H1 (cell line): ENCODE measurements around the gene FPR2. TPM values are rescaled to one million over a fixed set of nuclear protein-coding genes. Genes with fewer than 3 reads are reported as not detected.
"Not testable (repeated sequence)": the region's sequence is repeated elsewhere in the genome, so short reads cannot be mapped to it uniquely, and the experiment has no call there.

ENCODE experiments used
- CTCF ChIA-PET: fragments of 300-600 bp; sonication (Branson Sonifier 250); formaldehyde crosslinking; loops from one replicate; lab custom pipeline; 2021; ENCODE audit not compliant: partially characterized antibody; lab: Charles Lee
- POLR2A ChIA-PET: fragments of 300-600 bp; sonication (Branson Sonifier 250); formaldehyde crosslinking; loops from one replicate; lab custom pipeline; 2021; ENCODE audit warnings: inconsistent platforms; ENCODE audit not compliant: partially characterized antibody; lab: Charles Lee
- DNase-seq, 2 experiments: peaks; one replicate each; pipeline versions ENCODE4 v3.0.0 to v3.0.0-alpha.2; 2010 to 2022; ENCODE audit warnings: low spot score in 2 of 2, low read depth in 1 of 2, mixed read lengths in 1 of 2
- FAIRE-seq: peaks from 2 replicates; lab custom pipeline; 2011; peaks lifted over from hg19 to GRCh38; lab: Jason Lieb, UNC
- H2AFZ ChIP-seq: 2 replicates; pipeline ENCODE4 v1.8.1; 2012; ENCODE audit warnings: low read length, inconsistent platforms
- H2AK5ac ChIP-seq: 2 replicates; pipeline ENCODE4 v1.6.1; 2013; ENCODE audit warnings: low read depth, low read length
- H2BK120ac ChIP-seq: replicated peaks from 2 replicates; pipeline ENCODE3; 2013; ENCODE audit warnings: low read depth, low read length, inconsistent platforms
- H2BK12ac ChIP-seq: 2 replicates; pipeline ENCODE4 v1.6.1; 2013; ENCODE audit warnings: low read depth, low read length
- H2BK15ac ChIP-seq: 2 replicates; pipeline ENCODE4 v1.6.1; 2013; ENCODE audit warnings: low read length
- H2BK20ac ChIP-seq: 2 replicates; pipeline ENCODE4 v1.6.1; 2013; ENCODE audit warnings: low read length
- H2BK5ac ChIP-seq: 2 replicates; pipeline ENCODE4 v1.6.1; 2013; ENCODE audit warnings: low read depth, low read length
- H3K14ac ChIP-seq: 2 replicates; pipeline ENCODE4 v1.6.1; 2013; ENCODE audit warnings: inconsistent platforms; ENCODE audit not compliant: insufficient read length
- H3K18ac ChIP-seq: 2 replicates; pipeline ENCODE4 v1.6.1; 2013; ENCODE audit warnings: low read length; ENCODE audit errors: extremely low read depth
- H3K23ac ChIP-seq: 2 replicates; pipeline ENCODE4 v1.6.1; 2013; ENCODE audit warnings: inconsistent platforms; ENCODE audit not compliant: insufficient read length
- H3K23me2 ChIP-seq: 2 replicates; pipeline ENCODE4 v1.6.1; 2013; ENCODE audit warnings: low read depth, low read length
- H3K27ac ChIP-seq: 2 replicates; pipeline ENCODE4 v1.6.1; 2011; ENCODE audit warnings: low read depth, low read length, inconsistent platforms
- H3K27me3 ChIP-seq, 4 experiments: replicated peaks in 1 of 4; 1 replicate in 1 of 4; 2 replicates in 3 of 4; pipeline versions ENCODE4 v1.6.1 to v1.8.1; 2011 to 2013; ENCODE audit warnings: low read length in 3 of 4, mild to moderate bottlenecking in 3 of 4, inconsistent platforms in 2 of 4, mixed read lengths in 2 of 4, moderate library complexity in 1 of 4; ENCODE audit not compliant: control insufficient read depth in 3 of 4, insufficient read depth in 3 of 4; ENCODE audit errors: extremely low read depth in 1 of 4
- H3K36me3 ChIP-seq, 4 experiments: 2 replicates each; pipeline versions ENCODE4 v1.6.1 to v1.8.1; 2011 to 2013; ENCODE audit warnings: mild to moderate bottlenecking in 4 of 4, low read length in 3 of 4, moderate library complexity in 2 of 4, control low read depth in 1 of 4, inconsistent platforms in 1 of 4; ENCODE audit not compliant: insufficient read depth in 4 of 4, control insufficient read depth in 2 of 4
- H3K4ac ChIP-seq: replicated peaks from 2 replicates; pipeline ENCODE3; 2013; ENCODE audit warnings: low read length, low read depth, mixed read lengths, inconsistent platforms; ENCODE audit not compliant: insufficient read length
- H3K4me1 ChIP-seq, 4 experiments: replicated peaks in 1 of 4; 1 replicate in 1 of 4; 2 replicates in 3 of 4; pipeline versions ENCODE4 v1.6.1 to v1.8.1; 2011 to 2013; ENCODE audit warnings: low read length in 3 of 4, inconsistent platforms in 2 of 4, mixed read lengths in 1 of 4; ENCODE audit not compliant: insufficient read depth in 4 of 4, control insufficient read depth in 3 of 4
- H3K4me2 ChIP-seq, 2 experiments: 2 replicates each; pipeline versions ENCODE4 v1.6.1 to v1.8.1; 2011 to 2013; ENCODE audit warnings: low read depth in 2 of 2, low read length in 2 of 2, control low read depth in 1 of 2, inconsistent platforms in 1 of 2, mild to moderate bottlenecking in 1 of 2; ENCODE audit not compliant: insufficient read depth in 1 of 2
- H3K4me3 ChIP-seq, 4 experiments: fragments of 200-600, 300-600 bp in 1 of 4; sonication (generic), shearing (Covaris generic), sonication (Bioruptor Twin) in 1 of 4; 2 replicates each; pipeline versions ENCODE4 v1.5.1 to v1.8.1; 2011 to 2016; ENCODE audit warnings: low read length in 4 of 4, low read depth in 3 of 4, control low read depth in 2 of 4, inconsistent platforms in 2 of 4, mild to moderate bottlenecking in 2 of 4, mixed read lengths in 1 of 4, moderate library complexity in 1 of 4; ENCODE audit not compliant: insufficient read depth in 2 of 4; ENCODE audit errors: extremely low read depth in 1 of 4
- H3K56ac ChIP-seq: replicated peaks from 2 replicates; pipeline ENCODE3; 2013; ENCODE audit warnings: low read depth, mild to moderate bottlenecking, mixed read lengths, low read length, inconsistent platforms; ENCODE audit not compliant: insufficient read length
- H3K79me1 ChIP-seq: 2 replicates; pipeline ENCODE4 v1.6.1; 2013; ENCODE audit warnings: low read depth, low read length, control low read depth
- H3K79me2 ChIP-seq, 2 experiments: 2 replicates each; pipeline versions ENCODE4 v1.6.1 to v1.8.1; 2012 to 2013; ENCODE audit warnings: low read length in 2 of 2, mild to moderate bottlenecking in 2 of 2, inconsistent platforms in 1 of 2; ENCODE audit not compliant: insufficient read depth in 2 of 2, control insufficient read depth in 1 of 2
- H3K9ac ChIP-seq, 4 experiments: replicated peaks in 1 of 4; 1 replicate in 1 of 4; 2 replicates in 3 of 4; pipeline versions ENCODE4 v1.6.1 to v1.8.1; 2011 to 2013; ENCODE audit warnings: low read depth in 3 of 4, low read length in 3 of 4, control low read depth in 2 of 4, mild to moderate bottlenecking in 2 of 4, moderate library complexity in 2 of 4, inconsistent platforms in 1 of 4; ENCODE audit errors: extremely low read depth in 1 of 4
- H3K9me3 ChIP-seq, 2 experiments: 2 replicates each; pipeline versions ENCODE4 v1.6.1 to v1.8.1; 2012 to 2013; ENCODE audit warnings: mild to moderate bottlenecking in 2 of 2, moderate library complexity in 2 of 2, control low read depth in 1 of 2, inconsistent platforms in 1 of 2, low read depth in 1 of 2, low read length in 1 of 2, mixed read lengths in 1 of 2; ENCODE audit not compliant: insufficient read depth in 2 of 2
- H4K20me1 ChIP-seq, 2 experiments: replicated peaks in 1 of 2; 2 replicates each; pipeline versions ENCODE3 to v1.8.1; 2011 to 2013; ENCODE audit warnings: inconsistent platforms in 2 of 2, low read length in 2 of 2, mild to moderate bottlenecking in 1 of 2; ENCODE audit not compliant: insufficient read depth in 2 of 2, control insufficient read depth in 1 of 2
- H4K5ac ChIP-seq: 2 replicates; pipeline ENCODE4 v1.6.1; 2013; ENCODE audit warnings: low read length, low read depth, mixed read lengths, inconsistent platforms; ENCODE audit not compliant: insufficient read length
- H4K8ac ChIP-seq: 2 replicates; pipeline ENCODE4 v1.8.0; 2013; ENCODE audit warnings: mild to moderate bottlenecking, moderate library complexity, low read length, inconsistent platforms; ENCODE audit not compliant: insufficient read depth; ENCODE audit errors: extremely low read depth
- H4K91ac ChIP-seq: replicated peaks from 2 replicates; pipeline ENCODE3; 2013; ENCODE audit warnings: low read length, mixed read lengths, inconsistent platforms; ENCODE audit not compliant: insufficient read length
- WGBS, 2 experiments: shearing (Covaris generic) in 1 of 2; methylation state at CpG; one replicate each; pipeline versions ENCODE4 v1.1.6 to v1.1.7; 2013 to 2015; ENCODE audit warnings: low lambda C conversion rate in 2 of 2, mixed read lengths in 2 of 2, inconsistent platforms in 1 of 2, low coverage in 1 of 2, missing lambda C conversion rate in 1 of 2; ENCODE audit not compliant: insufficient replicate concordance in 2 of 2, insufficient coverage in 1 of 2, insufficient read length in 1 of 2; ENCODE audit errors: extremely low coverage in 1 of 2, missing lambda C conversion rate in 1 of 2; 5-methylcytosine and 5-hydroxymethylcytosine counted together
- polyA plus RNA-seq, 7 experiments: library from polyadenylated mRNA; depleted of rRNA in 3 of 7; stranded (reverse) in 5 of 7; unstranded in 2 of 7; fragments of >200 nt in 5 of 7; fragments of 200-250 nt in 2 of 7; gene quantifications; 1 replicate in 5 of 7; 2 replicates in 1 of 7; 4 replicates in 1 of 7; pipeline versions ENCODE4 v1.2.1 to v1.2.3, GENCODE V29; 2011 to 2013; ENCODE audit warnings: missing spikeins in 2 of 7, mixed read lengths in 2 of 7
- total RNA-seq: library from RNA; stranded (reverse); fragmentation: NEBNext Ultra II Directional; extraction: Animal tissue kit (Norgen Biotek cat#: 25700); gene quantifications from 2 replicates; pipeline ENCODE4 v1.2.1, GENCODE V29; 2021

The FPR2 gene
- total and polyA plus RNA-seq, 2 of the 8 experiments (the other 6 are each of a cell fraction or from before 2014, with no cell fraction given): 0.17 TPM; not detected in 1

DNA sequence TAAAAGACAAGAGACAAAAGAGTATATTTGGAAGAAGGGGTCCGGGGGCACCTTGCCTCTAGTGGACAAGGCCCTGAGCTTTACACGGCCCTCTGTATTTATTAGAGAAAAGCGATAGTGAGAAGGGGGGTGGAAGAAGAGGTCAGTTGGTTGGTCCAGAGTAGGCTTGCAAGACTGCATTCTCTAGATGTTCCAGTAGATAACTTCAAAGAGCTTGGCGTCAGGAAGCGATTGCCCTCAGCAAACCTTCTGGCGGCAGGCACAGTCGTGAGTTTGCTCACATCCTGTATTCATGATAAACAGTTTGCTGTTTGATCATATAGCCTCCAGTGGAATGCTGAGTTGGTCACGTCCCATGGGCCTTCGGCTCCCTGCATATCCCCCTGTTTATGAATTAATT is 43.8 kb downstream of the FPR2 start:
- H3K4me2 ChIP-seq, CTCF ChIA-PET, H2BK12ac ChIP-seq, H3K23ac ChIP-seq, H4K5ac ChIP-seq, FAIRE-seq, H3K79me1 ChIP-seq, H2BK5ac ChIP-seq, H3K9ac ChIP-seq, H2BK20ac ChIP-seq, H3K18ac ChIP-seq, H2AFZ ChIP-seq, H3K27ac ChIP-seq, H3K14ac ChIP-seq, H3K56ac ChIP-seq, H3K36me3 ChIP-seq, H2AK5ac ChIP-seq, H4K8ac ChIP-seq, H4K20me1 ChIP-seq, H3K4me1 ChIP-seq, H3K9me3 ChIP-seq, H3K27me3 ChIP-seq, H3K4ac ChIP-seq, H3K4me3 ChIP-seq, POLR2A ChIA-PET, H3K23me2 ChIP-seq, H2BK120ac ChIP-seq, H2BK15ac ChIP-seq, H4K91ac ChIP-seq, DNase-seq, H3K79me2 ChIP-seq: not testable (repeated sequence)
- 91% methylated on average over 9 of the region's 9 CpGs; no CpG with 5 or more reads in 1 of the 2 experiments for WGBS, 2 experiments

GRCh38 chr19:51805396-51805795 is 44.4 kb downstream of the FPR2 start:
- H4K8ac ChIP-seq, H2BK12ac ChIP-seq, H2AK5ac ChIP-seq, H3K23ac ChIP-seq, H2BK120ac ChIP-seq, H3K4me1 ChIP-seq, DNase-seq, H3K18ac ChIP-seq, H3K36me3 ChIP-seq, H2BK20ac ChIP-seq, FAIRE-seq, H2BK5ac ChIP-seq, H4K91ac ChIP-seq, H3K27ac ChIP-seq, H3K27me3 ChIP-seq, CTCF ChIA-PET, H3K79me2 ChIP-seq, H3K79me1 ChIP-seq, H3K4me3 ChIP-seq, H3K23me2 ChIP-seq, POLR2A ChIA-PET, H3K4ac ChIP-seq, H3K9ac ChIP-seq, H2BK15ac ChIP-seq, H4K5ac ChIP-seq, H2AFZ ChIP-seq, H3K4me2 ChIP-seq, H3K56ac ChIP-seq, H3K14ac ChIP-seq, H4K20me1 ChIP-seq: not testable (repeated sequence)
- WGBS, 2 experiments: 89% methylated on average over 8 of the region's 8 CpGs; no CpG with 5 or more reads in 1 of the 2 experiments
- peaks cover 8 to 11% of the 10 kb centered on the region in 2 experiments; a peak in 3 of 4 replicates for H3K9me3 ChIP-seq
